DOHH2 (cell line): Measurements from ENCODE around the gene CSTA.

Experiments used
- EZH2phosphoT487 ChIP-seq: fragments of 200-600 bp; sonication (generic); IDR thresholded peaks from 2 replicates; pipeline ENCODE4 v1.6.1; 2017; ENCODE audit warnings: borderline replicate concordance, mild to moderate bottlenecking, antibody characterized with exemption, low read length, moderate library complexity, mixed read lengths
- TF ChIP-seq, protein P1 (sequence below): fragments of 200-600 bp; sonication (generic); IDR thresholded peaks from one replicate; pipeline ENCODE4 v1.5.1; 2014; ENCODE audit warnings: antibody characterized with exemption, mild to moderate bottlenecking, low read depth, low read length; ENCODE audit not compliant: poor library complexity, severe bottlenecking

DNA sequence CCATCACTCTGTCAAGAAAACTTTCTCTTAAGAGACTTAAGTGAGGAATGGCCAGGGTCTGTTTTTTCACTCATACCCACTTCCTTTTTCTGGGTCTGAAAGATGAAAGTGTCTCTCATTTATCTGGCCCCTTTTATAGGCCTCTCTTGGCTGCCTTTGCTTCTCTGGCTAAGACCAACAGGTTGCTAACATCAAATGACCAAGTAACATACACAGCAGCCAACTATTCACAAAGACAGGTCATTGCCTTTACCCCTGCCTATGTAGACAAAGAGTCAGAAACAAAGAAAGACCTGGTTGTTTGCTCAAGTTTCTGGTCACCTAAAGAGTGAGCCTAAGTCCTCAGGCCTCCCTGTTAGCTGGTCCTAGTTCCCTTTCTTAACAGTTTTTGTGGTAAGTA is 24.0 kb upstream of the CSTA start:
- TF ChIP-seq, protein P1, sequence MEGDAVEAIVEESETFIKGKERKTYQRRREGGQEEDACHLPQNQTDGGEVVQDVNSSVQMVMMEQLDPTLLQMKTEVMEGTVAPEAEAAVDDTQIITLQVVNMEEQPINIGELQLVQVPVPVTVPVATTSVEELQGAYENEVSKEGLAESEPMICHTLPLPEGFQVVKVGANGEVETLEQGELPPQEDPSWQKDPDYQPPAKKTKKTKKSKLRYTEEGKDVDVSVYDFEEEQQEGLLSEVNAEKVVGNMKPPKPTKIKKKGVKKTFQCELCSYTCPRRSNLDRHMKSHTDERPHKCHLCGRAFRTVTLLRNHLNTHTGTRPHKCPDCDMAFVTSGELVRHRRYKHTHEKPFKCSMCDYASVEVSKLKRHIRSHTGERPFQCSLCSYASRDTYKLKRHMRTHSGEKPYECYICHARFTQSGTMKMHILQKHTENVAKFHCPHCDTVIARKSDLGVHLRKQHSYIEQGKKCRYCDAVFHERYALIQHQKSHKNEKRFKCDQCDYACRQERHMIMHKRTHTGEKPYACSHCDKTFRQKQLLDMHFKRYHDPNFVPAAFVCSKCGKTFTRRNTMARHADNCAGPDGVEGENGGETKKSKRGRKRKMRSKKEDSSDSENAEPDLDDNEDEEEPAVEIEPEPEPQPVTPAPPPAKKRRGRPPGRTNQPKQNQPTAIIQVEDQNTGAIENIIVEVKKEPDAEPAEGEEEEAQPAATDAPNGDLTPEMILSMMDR: no peak
- no peak for TF ChIP-seq EZH2phosphoT487
